T-cell (primary cell): ENCODE results near the gene SLC43A2. TPM values are rescaled to one million over a fixed set of nuclear protein-coding genes. Genes with fewer than 3 reads are reported as not detected.
"Not testable (repeated sequence)": the region's sequence is repeated elsewhere in the genome, so short reads cannot be mapped to it uniquely, and the experiment has no call there.

ENCODE experiments used
- ATAC-seq, 4 experiments: fragments of 200-7000 bp in 3 of 4; fragments of 150-1000 bp in 1 of 4; cut with Tn5 transposase; replicated peaks in 1 of 4; 1 replicate in 3 of 4; 2 replicates in 1 of 4; pipeline ENCODE4 v1.10.0; 2021; ENCODE audit warnings: moderate library complexity in 3 of 4, mild to moderate bottlenecking in 2 of 4, moderate number of reproducible peaks in 1 of 4
- CTCF ChIA-PET, 2 donors: fragments of 300-600 bp; sonication (Branson Sonifier 250); formaldehyde crosslinking; loops; one replicate each; lab custom pipeline; 2022; ENCODE audit warnings: antibody characterized with exemption in 2 of 2; lab: Charles Lee
- POLR2A ChIA-PET, 2 donors: fragments of 300-600 bp; sonication (Branson Sonifier 250); formaldehyde crosslinking; loops; one replicate each; lab custom pipeline; 2022; ENCODE audit warnings: antibody characterized with exemption in 2 of 2; lab: Charles Lee
- DNase-seq, 35 experiments: peaks; one replicate each; pipeline versions ENCODE4 v3.0.0 to v3.0.0-alpha.2; 2013 to 2023
- H3K27ac ChIP-seq: one replicate; pipeline ENCODE4 v1.5.1; 2013; ENCODE audit warnings: low read length
- H3K27me3 ChIP-seq, 2 experiments: replicated peaks in 1 of 2; 1 replicate in 1 of 2; 2 replicates in 1 of 2; pipeline versions ENCODE4 v1.6.1 to v1.7.0; 2013; ENCODE audit warnings: low read length in 1 of 2, mixed read lengths in 1 of 2; ENCODE audit not compliant: control insufficient read depth in 2 of 2, insufficient read depth in 2 of 2; ENCODE audit errors: extremely low read depth in 1 of 2
- H3K36me3 ChIP-seq, 2 donors: 1 replicate in 1 of 2; 2 replicates in 1 of 2; pipeline versions ENCODE4 v1.6.1 to v1.7.0; 2013; ENCODE audit warnings: low read length in 1 of 2; ENCODE audit not compliant: control insufficient read depth in 2 of 2, insufficient read depth in 1 of 2; ENCODE audit errors: extremely low read depth in 1 of 2
- H3K4me1 ChIP-seq, 2 experiments: 1 replicate in 1 of 2; 2 replicates in 1 of 2; pipeline versions ENCODE4 v1.6.1 to v1.7.0; 2013; ENCODE audit warnings: low read length in 2 of 2, mixed read lengths in 1 of 2; ENCODE audit not compliant: insufficient read depth in 2 of 2, control insufficient read depth in 1 of 2; ENCODE audit errors: extremely low read depth in 1 of 2
- H3K4me3 ChIP-seq, 2 donors: 1 replicate in 1 of 2; 2 replicates in 1 of 2; pipeline versions ENCODE4 v1.5.1 to v1.7.0; 2013; ENCODE audit warnings: mild to moderate bottlenecking in 2 of 2, low read length in 1 of 2, moderate library complexity in 1 of 2; ENCODE audit not compliant: control insufficient read depth in 1 of 2; ENCODE audit errors: extremely low read depth in 1 of 2
- H3K9me3 ChIP-seq: 2 replicates; pipeline ENCODE4 v1.7.0; 2013
- H3K27ac Mint-ChIP-seq, 2 donors: one replicate each; pipeline ENCODE4 v1.8.0; 2020 to 2021; ENCODE audit warnings: mild to moderate bottlenecking in 2 of 2, mixed read lengths in 2 of 2
- H3K27me3 Mint-ChIP-seq, 2 donors: one replicate each; pipeline ENCODE4 v1.8.0; 2021 to 2022; ENCODE audit warnings: mixed read lengths in 2 of 2
- H3K36me3 Mint-ChIP-seq: one replicate; pipeline ENCODE4 v1.8.0; 2021; ENCODE audit warnings: mixed read lengths
- H3K4me1 Mint-ChIP-seq, 3 donors: one replicate each; pipeline ENCODE4 v1.8.0; 2020 to 2022; ENCODE audit warnings: mixed read lengths in 3 of 3, mild to moderate bottlenecking in 1 of 3
- H3K4me3 Mint-ChIP-seq, 3 donors: one replicate each; pipeline ENCODE4 v1.8.0; 2020 to 2022; ENCODE audit warnings: mild to moderate bottlenecking in 3 of 3, mixed read lengths in 3 of 3, moderate library complexity in 3 of 3
- H3K9me3 Mint-ChIP-seq, 3 donors: one replicate each; pipeline ENCODE4 v1.8.0; 2020 to 2022; ENCODE audit warnings: mixed read lengths in 3 of 3
- WGBS: methylation state at CpG from one replicate; pipeline ENCODE4 v1.1.5; 2013; ENCODE audit warnings: missing lambda C conversion rate; ENCODE audit not compliant: insufficient coverage; 5-methylcytosine and 5-hydroxymethylcytosine counted together
- total RNA-seq, 35 experiments: library from RNA in 6 of 35; stranded (reverse) in 6 of 35; fragments of 120-200 nt in 1 of 35; gene quantifications; one replicate each; pipeline versions ENCODE4 v1.2.1 to v1.2.4 and lab custom pipeline; 2013 to 2026

The SLC43A2 gene
- total RNA-seq, 5 donors from 2014 or later (not counting 1 experiment from before 2014, with no cell fraction given) = 3.8 to 14.7 (median 7.8) TPM

GRCh38 chr17:1565877-1566276 lies 62.8 kb downstream of the SLC43A2 start:
- Histone ChIP-seq H3K4me3 (no peak overlapping the region), H3K27me3 (no peaks in the 10 kb centered on the region), H3K4me1 (peaks cover 4 to 40% of the 10 kb centered on the region in 2 experiments), H3K36me3 (no peaks in the 10 kb centered on the region), H3K27ac (no peak overlapping the region), H3K9me3 (no peaks in the 10 kb centered on the region)
- ChIA-PET POLR2A (no interaction called here), CTCF (no interaction called here)
- H3K27me3 Mint-ChIP-seq = no peaks in the 10 kb centered on the region
- DNase-seq (no peak), ATAC-seq (no peak)
- peak overlapping the region in 1 of 3 donors; percentile 69 for H3K4me3 Mint-ChIP-seq
- peak overlapping the region in 1 of 2 donors; percentile 13 for H3K27ac Mint-ChIP-seq
- no peaks in the 10 kb centered on the region for H3K9me3 Mint-ChIP-seq
- no peaks in the 10 kb centered on the region for H3K36me3 Mint-ChIP-seq
- WGBS = 82% methylated on average over 2 of the region's 6 CpGs
- peaks cover 32 to 49% (median 36%) of the 10 kb centered on the region in 3 donors for H3K4me1 Mint-ChIP-seq

- no peaks in the 10 kb centered on the region for H3K36me3 ChIP-seq
- Mint-ChIP-seq H3K9me3 (no peaks in the 10 kb centered on the region), H3K4me3 (peak overlapping the region; percentile 66 to 81 (median 77)), H3K36me3 (no peaks in the 10 kb centered on the region), H3K27me3 (no peaks in the 10 kb centered on the region), H3K27ac (peak overlapping the region; percentile 53 to 73), H3K4me1 (peaks cover 47 to 59% (median 52%) of the 10 kb centered on the region in 3 donors)
- CTCF ChIA-PET = no interaction called here
- POLR2A ChIA-PET = no interaction called here
- peaks cover 4 to 43% of the 10 kb centered on the region in 2 experiments for H3K4me1 ChIP-seq
- DNase-seq (no peak), ATAC-seq (no peak)
- no peak overlapping the region for H3K4me3 ChIP-seq
- no peaks in the 10 kb centered on the region for H3K27me3 ChIP-seq
- no peaks in the 10 kb centered on the region for H3K9me3 ChIP-seq
- WGBS = 90% methylated on average over 19 of the region's 19 CpGs
- H3K27ac ChIP-seq = no peak overlapping the region
Measured at GRCh38 chr17:1563786-1564613, 64.6 kb downstream of the SLC43A2 start.

DNA sequence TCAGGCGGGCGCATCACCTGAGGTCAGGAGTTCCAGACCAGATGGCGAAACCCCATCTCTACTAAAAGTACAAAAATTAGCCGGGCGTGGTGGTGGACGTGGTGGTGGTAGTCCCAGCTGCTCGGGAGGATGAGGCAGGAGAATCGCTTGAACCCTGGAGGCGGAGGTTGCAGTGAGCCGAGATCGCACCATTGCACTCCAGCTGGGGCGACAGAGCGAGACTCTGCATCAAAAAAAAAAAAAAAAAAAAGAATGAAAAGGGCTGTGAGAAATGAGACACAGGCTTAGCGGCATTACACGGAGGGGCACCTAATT lies 65.2 kb downstream of the SLC43A2 start:
- peaks cover 48 to 57% (median 54%) of the 10 kb centered on the region in 3 donors for H3K4me1 Mint-ChIP-seq
- peak overlapping the region; percentile 66 to 81 (median 77) for H3K4me3 Mint-ChIP-seq
- H3K36me3 Mint-ChIP-seq, H3K27me3 Mint-ChIP-seq, H3K4me3 ChIP-seq, H3K9me3 ChIP-seq, H3K27me3 ChIP-seq, H3K27ac ChIP-seq, H3K36me3 ChIP-seq, DNase-seq, H3K9me3 Mint-ChIP-seq, ATAC-seq, POLR2A ChIA-PET: not testable (repeated sequence)
- 89% methylated on average over 12 of the region's 15 CpGs for WGBS
- peaks cover 4 to 43% of the 10 kb centered on the region in 2 experiments for H3K4me1 ChIP-seq
- H3K27ac Mint-ChIP-seq = peak overlapping the region in 1 of 2 donors; percentile 73
- CTCF ChIA-PET = interaction anchor here in 1 of 2 donors (0.6 to 1.4 kb wide), 2 partner anchors 117 to 198 kb away, joined by 3 to 4 read pairs; no protein-coding TSS in a partner anchor

- no peaks in the 10 kb centered on the region for H3K27me3 Mint-ChIP-seq
- ChIA-PET CTCF (interaction anchor here in 1 of 2 donors (1.4 kb wide), 1 partner anchor 197 kb away, joined by 4 read pairs; no protein-coding TSS in a partner anchor), POLR2A (no interaction called here)
- H3K27ac Mint-ChIP-seq = no peak overlapping the region
- H3K4me3 Mint-ChIP-seq = peak overlapping the region; percentile 65 to 81 (median 75)
- DNase-seq = peak in 1 of 35 experiments; percentile 15
- H3K4me1 ChIP-seq = peaks cover 4 to 35% of the 10 kb centered on the region in 2 experiments
- H3K36me3 Mint-ChIP-seq = peaks cover 3% of the 10 kb centered on the region
- no peaks in the 10 kb centered on the region for H3K9me3 ChIP-seq
- peaks cover 42 to 50% (median 47%) of the 10 kb centered on the region in 3 donors for H3K4me1 Mint-ChIP-seq
- H3K27me3 ChIP-seq = no peaks in the 10 kb centered on the region
- under 1% methylated on average over 55 of the region's 62 CpGs for WGBS
- H3K27ac ChIP-seq = no peak overlapping the region
- peak overlapping the region; percentile 43 to 44 for H3K4me3 ChIP-seq
- ATAC-seq = peak; percentile 30 to 41 (median 38)
- no peaks in the 10 kb centered on the region for H3K36me3 ChIP-seq
- no peaks in the 10 kb centered on the region for H3K9me3 Mint-ChIP-seq
Measured at GRCh38 chr17:1562176-1562643, 66.4 kb downstream of the SLC43A2 start.

DNA sequence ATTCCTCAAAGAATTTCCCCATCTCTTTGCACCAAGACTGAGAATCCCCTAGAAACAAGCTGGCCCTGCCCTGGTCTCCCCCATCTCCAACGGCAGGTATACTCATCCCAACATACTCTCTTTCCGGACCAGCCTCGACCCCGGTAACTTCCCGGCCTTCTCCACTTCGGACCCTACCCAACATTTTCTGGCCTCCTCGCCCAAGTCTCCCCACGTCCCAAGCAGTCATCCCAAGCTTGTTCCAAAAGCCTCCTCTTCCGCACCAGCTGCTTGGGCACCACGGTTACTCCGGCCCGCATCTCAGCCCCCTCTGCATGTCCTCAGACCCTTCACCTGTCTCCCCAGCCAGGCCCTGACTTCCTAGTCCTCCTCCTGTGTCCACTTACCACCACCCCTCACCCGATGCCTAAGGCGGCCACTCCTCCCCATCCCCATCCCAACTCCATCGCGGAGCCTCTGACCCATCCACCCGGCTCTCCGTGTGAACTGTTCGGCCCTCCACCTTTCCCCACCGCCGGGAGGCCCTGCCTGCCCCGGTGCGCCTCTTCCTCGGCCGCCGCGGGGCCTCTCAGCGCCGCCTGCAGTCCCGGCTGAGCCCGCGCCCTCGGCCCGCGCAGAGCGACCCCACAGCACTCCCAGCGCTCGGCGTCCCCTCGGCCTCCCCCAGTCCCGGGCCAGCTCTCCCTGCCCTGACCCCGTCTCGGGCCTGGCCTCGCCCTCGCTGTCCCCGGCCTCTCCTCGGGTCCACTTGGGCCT lies 67.0 kb downstream of the SLC43A2 start:
- CTCF ChIA-PET = interaction anchor here in 1 of 2 donors (1.0 kb wide), 1 partner anchor 196 kb away, joined by 4 read pairs; no protein-coding TSS in a partner anchor
- Mint-ChIP-seq H3K4me3 (peak overlapping the region; percentile 75 to 81 (median 81)), H3K4me1 (peaks cover 38 to 49% (median 45%) of the 10 kb centered on the region in 3 donors), H3K27me3 (no peaks in the 10 kb centered on the region), H3K36me3 (peaks cover 5% of the 10 kb centered on the region), H3K9me3 (no peaks in the 10 kb centered on the region), H3K27ac (peak overlapping the region in 1 of 2 donors; percentile 8)
- 17% methylated on average over 47 of the region's 47 CpGs for WGBS
- Histone ChIP-seq H3K4me3 (peak overlapping the region; percentile 43 to 44), H3K4me1 (peaks cover 3 to 29% of the 10 kb centered on the region in 2 experiments), H3K27ac (no peak overlapping the region), H3K9me3 (no peaks in the 10 kb centered on the region), H3K36me3 (no peaks in the 10 kb centered on the region), H3K27me3 (no peaks in the 10 kb centered on the region)
- POLR2A ChIA-PET = no interaction called here
- ATAC-seq = peak; percentile 30 to 42 (median 39)
- peak in 17 of 35 experiments; percentile 8 to 60 (median 23) for DNase-seq

DNA sequence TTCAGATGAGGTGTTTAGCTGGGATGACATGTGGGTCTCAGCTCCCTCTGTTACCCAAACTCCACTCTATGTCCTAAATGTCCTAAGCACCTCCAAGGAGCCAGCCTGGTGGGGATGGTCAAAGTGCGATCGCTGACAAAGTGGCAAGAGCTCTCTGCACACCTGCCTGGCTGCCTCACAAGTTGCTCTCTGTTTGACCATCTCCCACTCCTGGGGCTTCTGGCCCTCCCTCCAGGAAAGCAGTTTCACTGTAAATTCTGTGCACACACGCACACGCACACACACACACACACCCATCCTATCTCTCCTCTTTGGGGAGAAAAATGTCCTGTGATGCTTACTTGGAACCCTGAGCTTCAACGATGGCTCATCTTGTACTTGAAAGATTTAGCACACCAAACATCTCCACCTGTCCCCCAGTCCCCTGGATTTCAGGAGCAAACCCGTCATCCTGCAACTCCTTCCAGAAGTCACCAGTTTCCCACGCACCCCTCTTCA lies 67.7 kb downstream of the SLC43A2 start:
- ChIA-PET CTCF (interaction anchor here in 1 of 2 donors (1.0 kb wide), 1 partner anchor 195 kb away, joined by 4 read pairs; no protein-coding TSS in a partner anchor), POLR2A (interaction anchor here in 1 of 2 donors (0.6 kb wide), 1 partner anchor 203 kb away, joined by 7 read pairs; no protein-coding TSS in a partner anchor)
- WGBS = 91% methylated on average over 3 of the region's 7 CpGs
- DNase-seq (no peak), ATAC-seq (no peak)
- Mint-ChIP-seq H3K4me1 (peaks cover 34 to 50% (median 40%) of the 10 kb centered on the region in 3 donors), H3K4me3 (peak overlapping the region; percentile 75 to 81 (median 81)), H3K9me3 (no peaks in the 10 kb centered on the region), H3K36me3 (peaks cover 10% of the 10 kb centered on the region), H3K27ac (no peak overlapping the region), H3K27me3 (no peaks in the 10 kb centered on the region)
- H3K27ac ChIP-seq = no peak overlapping the region
- H3K4me3 ChIP-seq = no peak overlapping the region
- no peaks in the 10 kb centered on the region for H3K27me3 ChIP-seq
- H3K9me3 ChIP-seq = no peaks in the 10 kb centered on the region
- peaks cover 0 to 22% of the 10 kb centered on the region in 2 experiments for H3K4me1 ChIP-seq
- peaks cover 0 to 2% of the 10 kb centered on the region in 2 donors for H3K36me3 ChIP-seq
